Fibroblast of lung (primary cell): ENCODE measurements around the gene PARP9.

ENCODE experiments used
- CTCF ChIP-seq, 2 donors: IDR thresholded peaks in 1 of 2; conservative IDR thresholded peaks in 1 of 2; 1 replicate in 1 of 2; 2 replicates in 1 of 2; pipeline ENCODE4 v1.5.1; 2011 to 2012; ENCODE audit warnings: low read length in 2 of 2, control low read depth in 1 of 2, inconsistent platforms in 1 of 2, low read depth in 1 of 2, mild to moderate bottlenecking in 1 of 2
- EZH2 ChIP-seq: IDR thresholded peaks from 2 replicates; pipeline ENCODE4 v1.5.1; 2012; ENCODE audit warnings: low read length, control low read depth, mild to moderate bottlenecking; ENCODE audit errors: missing control alignments

GRCh38 chr3:122568755-122569154, 4.7 kb upstream of the PARP9 start:
- TF ChIP-seq CTCF (conservative IDR thresholded peaks at IDR 0.05 in 1 of 2, IDR thresholded peaks at IDR 0.05 in 1 of 2; ENCODE audit: low read depth in 1 of 2, low read length in 2 of 2): no peak
- TF ChIP-seq EZH2: no peak
